GM12872 (cell line): ENCODE measurements around the gene ACTR2.

ENCODE experiments used
- CTCF ChIP-seq: IDR thresholded peaks from 3 replicates; pipeline ENCODE4 v1.5.1; 2011; ENCODE audit warnings: low read depth, mild to moderate bottlenecking, low read length, moderate library complexity; ENCODE audit not compliant: insufficient read depth

Gene ACTR2

GRCh38 chr2:65317841-65318240 is 90.2 kb downstream of the ACTR2 start:
- TF ChIP-seq CTCF = no peak

- TF ChIP-seq CTCF = no peak
Observed at GRCh38 chr2:65319072-65319673, 91.5 kb downstream of the ACTR2 start.

- no peak for TF ChIP-seq CTCF
Observed at GRCh38 chr2:65319674-65320041, 92.0 kb downstream of the ACTR2 start.

GRCh38 chr2:65320042-65320725 is 92.6 kb downstream of the ACTR2 start:
- peak; percentile 81 for TF ChIP-seq CTCF
